ENCODE results near the gene IFRD2.
A peak's percentile ranks its signal among the peaks of the same experiment; 100 is the strongest.

IFRD2 gene

GRCh38 chr3:50251220-50251619 is 41.0 kb downstream of the IFRD2 start:
- TF ChIP-seq, protein P1, sequence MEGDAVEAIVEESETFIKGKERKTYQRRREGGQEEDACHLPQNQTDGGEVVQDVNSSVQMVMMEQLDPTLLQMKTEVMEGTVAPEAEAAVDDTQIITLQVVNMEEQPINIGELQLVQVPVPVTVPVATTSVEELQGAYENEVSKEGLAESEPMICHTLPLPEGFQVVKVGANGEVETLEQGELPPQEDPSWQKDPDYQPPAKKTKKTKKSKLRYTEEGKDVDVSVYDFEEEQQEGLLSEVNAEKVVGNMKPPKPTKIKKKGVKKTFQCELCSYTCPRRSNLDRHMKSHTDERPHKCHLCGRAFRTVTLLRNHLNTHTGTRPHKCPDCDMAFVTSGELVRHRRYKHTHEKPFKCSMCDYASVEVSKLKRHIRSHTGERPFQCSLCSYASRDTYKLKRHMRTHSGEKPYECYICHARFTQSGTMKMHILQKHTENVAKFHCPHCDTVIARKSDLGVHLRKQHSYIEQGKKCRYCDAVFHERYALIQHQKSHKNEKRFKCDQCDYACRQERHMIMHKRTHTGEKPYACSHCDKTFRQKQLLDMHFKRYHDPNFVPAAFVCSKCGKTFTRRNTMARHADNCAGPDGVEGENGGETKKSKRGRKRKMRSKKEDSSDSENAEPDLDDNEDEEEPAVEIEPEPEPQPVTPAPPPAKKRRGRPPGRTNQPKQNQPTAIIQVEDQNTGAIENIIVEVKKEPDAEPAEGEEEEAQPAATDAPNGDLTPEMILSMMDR (IDR thresholded peaks at IDR 0.05; ENCODE audit: poor library complexity, severe bottlenecking) = no peak
- H3K36me3 ChIP-seq (ENCODE audit: low read depth) = peaks cover 65% of the 10 kb centered on the region
- no peak overlapping the region for H3K4me3 ChIP-seq (ENCODE audit: severe bottlenecking)
- no peaks in the 10 kb centered on the region for H3K9me3 ChIP-seq (ENCODE audit: severe bottlenecking)
- H3K27me3 ChIP-seq (ENCODE audit: insufficient read depth, poor library complexity, severe bottlenecking) = no peaks in the 10 kb centered on the region
- peaks cover 59% of the 10 kb centered on the region for H3K4me1 ChIP-seq (ENCODE audit: insufficient read depth, poor library complexity, severe bottlenecking)
- DNase-seq (ENCODE audit: low spot score) (peak; percentile 91), ATAC-seq (ENCODE audit: low read depth) (peak; percentile 70)
- peak overlapping the region; percentile 93 for H3K27ac ChIP-seq (ENCODE audit: poor library complexity, severe bottlenecking)

DNA sequence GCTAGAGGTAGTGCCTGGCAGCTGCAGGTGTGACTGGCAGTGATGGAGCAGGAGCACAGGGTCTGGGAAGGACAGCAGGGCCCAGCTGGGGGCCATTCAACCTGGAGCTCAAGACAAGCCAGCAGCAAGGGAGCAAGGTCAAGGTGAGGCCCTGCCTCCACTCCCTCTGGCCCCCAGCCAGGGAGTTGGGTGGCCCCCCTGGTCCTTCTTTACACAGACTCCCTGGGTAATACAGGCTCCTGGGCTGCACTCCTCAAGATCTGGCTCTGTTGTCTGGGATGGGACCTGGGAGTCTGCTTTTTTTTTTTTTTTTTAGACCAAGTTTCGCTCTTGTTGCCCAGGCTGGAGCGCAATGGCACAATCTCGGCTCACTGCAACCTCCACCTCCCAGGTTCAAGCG is 41.7 kb downstream of the IFRD2 start:
- Histone ChIP-seq H3K27ac (ENCODE audit: poor library complexity, severe bottlenecking) (peak overlapping the region; percentile 93), H3K36me3 (ENCODE audit: low read depth) (peaks cover 63% of the 10 kb centered on the region), H3K4me3 (ENCODE audit: severe bottlenecking) (no peak overlapping the region), H3K4me1 (ENCODE audit: insufficient read depth, poor library complexity, severe bottlenecking) (peaks cover 63% of the 10 kb centered on the region), H3K27me3 (ENCODE audit: insufficient read depth, poor library complexity, severe bottlenecking) (no peaks in the 10 kb centered on the region), H3K9me3 (ENCODE audit: severe bottlenecking) (no peaks in the 10 kb centered on the region)
- ATAC-seq (ENCODE audit: low read depth) = no peak
- TF ChIP-seq, protein P1 (IDR thresholded peaks at IDR 0.05; ENCODE audit: poor library complexity, severe bottlenecking) = no peak
- DNase-seq (ENCODE audit: low spot score) = no peak

GRCh38 chr3:50249457-50249856 is 42.8 kb downstream of the IFRD2 start:
- H3K27me3 ChIP-seq (ENCODE audit: insufficient read depth, poor library complexity, severe bottlenecking) = no peaks in the 10 kb centered on the region
- H3K9me3 ChIP-seq (ENCODE audit: severe bottlenecking) = no peaks in the 10 kb centered on the region
- TF ChIP-seq, protein P1 (IDR thresholded peaks at IDR 0.05; ENCODE audit: poor library complexity, severe bottlenecking) = no peak
- H3K4me3 ChIP-seq (ENCODE audit: severe bottlenecking) = no peak overlapping the region
- ATAC-seq (ENCODE audit: low read depth) = no peak
- H3K36me3 ChIP-seq (ENCODE audit: low read depth) = peaks cover 54% of the 10 kb centered on the region
- peak overlapping the region; percentile 93 for H3K27ac ChIP-seq (ENCODE audit: poor library complexity, severe bottlenecking)
- no peak for DNase-seq (ENCODE audit: low spot score)
- peaks cover 53% of the 10 kb centered on the region for H3K4me1 ChIP-seq (ENCODE audit: insufficient read depth, poor library complexity, severe bottlenecking)

DNA sequence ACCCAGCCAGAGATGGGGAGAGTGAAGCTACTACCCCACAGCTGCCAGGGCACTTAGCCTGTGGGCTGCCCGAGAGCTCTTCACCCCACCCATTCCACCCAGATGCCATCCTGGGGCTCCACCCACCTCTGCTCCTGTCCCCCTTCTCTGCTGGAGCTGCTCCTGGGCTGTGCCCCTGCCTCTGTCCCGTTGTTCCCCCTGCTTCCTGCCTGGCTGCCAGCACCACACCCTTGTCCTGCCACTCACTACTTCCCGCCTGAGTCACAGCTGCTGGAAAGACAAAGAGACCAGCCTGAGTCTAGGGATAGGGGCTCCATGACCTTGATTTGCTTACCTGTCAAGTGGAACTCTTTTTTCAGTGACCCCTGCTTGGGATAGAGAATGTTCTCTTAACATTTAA is 43.8 kb downstream of the IFRD2 start:
- Histone ChIP-seq H3K4me1 (ENCODE audit: insufficient read depth, poor library complexity, severe bottlenecking) (peaks cover 47% of the 10 kb centered on the region), H3K4me3 (ENCODE audit: severe bottlenecking) (no peak overlapping the region), H3K27me3 (ENCODE audit: insufficient read depth, poor library complexity, severe bottlenecking) (no peaks in the 10 kb centered on the region), H3K9me3 (ENCODE audit: severe bottlenecking) (no peaks in the 10 kb centered on the region), H3K27ac (ENCODE audit: poor library complexity, severe bottlenecking) (peak overlapping the region; percentile 93), H3K36me3 (ENCODE audit: low read depth) (peaks cover 50% of the 10 kb centered on the region)
- TF ChIP-seq, protein P1 (IDR thresholded peaks at IDR 0.05; ENCODE audit: poor library complexity, severe bottlenecking) = no peak
- ATAC-seq (ENCODE audit: low read depth) = peak; percentile 20; the same call in 2 of the 3 replicates
- DNase-seq (ENCODE audit: low spot score) = no peak

GRCh38 chr3:50246517-50246954 is 45.7 kb downstream of the IFRD2 start:
- DNase-seq (ENCODE audit: low spot score) (peak; percentile 97), ATAC-seq (ENCODE audit: low read depth) (peak; percentile 80)
- Histone ChIP-seq H3K27ac (ENCODE audit: poor library complexity, severe bottlenecking) (peak overlapping the region; percentile 93), H3K9me3 (ENCODE audit: severe bottlenecking) (no peaks in the 10 kb centered on the region), H3K4me1 (ENCODE audit: insufficient read depth, poor library complexity, severe bottlenecking) (peaks cover 39% of the 10 kb centered on the region), H3K36me3 (ENCODE audit: low read depth) (peaks cover 33% of the 10 kb centered on the region), H3K27me3 (ENCODE audit: insufficient read depth, poor library complexity, severe bottlenecking) (no peaks in the 10 kb centered on the region), H3K4me3 (ENCODE audit: severe bottlenecking) (no peak overlapping the region)
- TF ChIP-seq, protein P1 (IDR thresholded peaks at IDR 0.05; ENCODE audit: poor library complexity, severe bottlenecking) = peak; percentile 82

Data from RWPE2 (cell line).